ENCODE results near the gene ARMC5. TPM values are rescaled to one million over a fixed set of nuclear protein-coding genes. Genes with fewer than 3 reads are reported as not detected.

The ARMC5 gene
- total and polyA plus RNA-seq, 9 of the 15 experiments (the other 6 are each of a cell fraction or from before 2014, with no cell fraction given), result 0.11 to 13.5 (median 2.1) TPM

DNA sequence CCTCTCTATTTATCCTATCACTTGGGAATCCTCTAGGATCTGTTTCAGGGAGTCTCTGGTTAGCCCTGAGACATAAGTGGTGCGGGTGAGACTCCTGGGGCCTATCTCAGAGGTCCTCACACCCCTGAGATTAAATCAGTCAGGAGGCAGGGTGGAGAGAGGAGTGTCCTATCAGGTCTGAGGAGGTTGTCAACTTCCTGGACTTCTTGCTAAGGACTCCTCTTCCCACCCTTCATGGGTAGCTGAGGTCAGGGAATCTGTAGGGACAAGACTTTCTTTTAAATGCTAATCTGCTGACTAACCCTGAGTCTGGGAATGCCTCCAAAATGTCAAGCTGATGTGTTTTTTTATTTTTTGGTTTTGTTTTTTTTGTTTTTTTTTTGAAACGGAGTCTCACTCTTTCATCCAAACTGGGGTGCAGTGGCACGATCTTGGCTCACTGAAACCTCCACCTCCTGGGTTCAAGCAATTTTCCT, 6.6 kb upstream of the ARMC5 start (continued):
- TF ChIP-seq JUND (IDR thresholded peaks at IDR 0.05; ENCODE audit: borderline replicate concordance, low read depth, low read length) (peak; percentile 46; the same call in 1 of the 2 replicates), JUND (tag; IDR thresholded peaks at IDR 0.05; ENCODE audit: borderline replicate concordance, low read depth, low read length) (no peak), ARID1B (IDR thresholded peaks at IDR 0.05) (peak; percentile 28; the same call in 1 of the 2 replicates), ILK (tag; IDR thresholded peaks at IDR 0.05; ENCODE audit: borderline replicate concordance, low read depth) (no peak), C11orf30 (IDR thresholded peaks at IDR 0.05; ENCODE audit: low read depth) (peak; percentile 44; the same call in 1 of the 2 replicates), KLF16 (IDR thresholded peaks at IDR 0.05) (no peak), POLR2AphosphoS2 (IDR thresholded peaks at IDR 0.05; ENCODE audit: low read length) (0 out of 2 replicates have a peak, but pooled peaks have one; percentile 5), MAFF (IDR thresholded peaks at IDR 0.05; ENCODE audit: low read length) (peak; percentile 21; the same call in 1 of the 2 replicates), RBM39 (optimal IDR thresholded peaks at IDR 0.05; ENCODE audit: low read depth, low read length) (no peak), NBN (IDR thresholded peaks at IDR 0.05; ENCODE audit: low read depth) (0 out of 2 replicates have a peak, but pooled peaks have one; percentile 49), ZKSCAN1 (IDR thresholded peaks at IDR 0.05; ENCODE audit: low read depth, low read length) (no peak), ZFX (CRISPR knock-in tag; IDR thresholded peaks at IDR 0.05) (no peak), CCNT2 (IDR thresholded peaks at IDR 0.05; ENCODE audit: borderline replicate concordance, extremely low read depth, insufficient read length, low read depth, low read length) (no peak), KLF13 (tag; IDR thresholded peaks at IDR 0.05; ENCODE audit: borderline replicate concordance, low read depth) (no peak), SMARCA5 (IDR thresholded peaks at IDR 0.05) (no peak), HOXB6 (CRISPR knock-in tag; IDR thresholded peaks at IDR 0.05; ENCODE audit: borderline replicate concordance) (no peak), RCOR1 (IDR thresholded peaks at IDR 0.05; ENCODE audit: borderline replicate concordance in 1 of 2, low read depth in 2 of 2, low read length in 2 of 2) (peak in 1 of 2 experiments; percentile 65; a peak in 1 of 4 replicates), EHMT2 (IDR thresholded peaks at IDR 0.05) (no peak)
- TF ChIP-seq, protein P1, sequence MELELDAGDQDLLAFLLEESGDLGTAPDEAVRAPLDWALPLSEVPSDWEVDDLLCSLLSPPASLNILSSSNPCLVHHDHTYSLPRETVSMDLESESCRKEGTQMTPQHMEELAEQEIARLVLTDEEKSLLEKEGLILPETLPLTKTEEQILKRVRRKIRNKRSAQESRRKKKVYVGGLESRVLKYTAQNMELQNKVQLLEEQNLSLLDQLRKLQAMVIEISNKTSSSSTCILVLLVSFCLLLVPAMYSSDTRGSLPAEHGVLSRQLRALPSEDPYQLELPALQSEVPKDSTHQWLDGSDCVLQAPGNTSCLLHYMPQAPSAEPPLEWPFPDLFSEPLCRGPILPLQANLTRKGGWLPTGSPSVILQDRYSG (tag; conservative IDR thresholded peaks at IDR 0.05; ENCODE audit: low read depth), result no peak; the same call in 1 of the 2 replicates
- TF ChIP-seq, protein P2, sequence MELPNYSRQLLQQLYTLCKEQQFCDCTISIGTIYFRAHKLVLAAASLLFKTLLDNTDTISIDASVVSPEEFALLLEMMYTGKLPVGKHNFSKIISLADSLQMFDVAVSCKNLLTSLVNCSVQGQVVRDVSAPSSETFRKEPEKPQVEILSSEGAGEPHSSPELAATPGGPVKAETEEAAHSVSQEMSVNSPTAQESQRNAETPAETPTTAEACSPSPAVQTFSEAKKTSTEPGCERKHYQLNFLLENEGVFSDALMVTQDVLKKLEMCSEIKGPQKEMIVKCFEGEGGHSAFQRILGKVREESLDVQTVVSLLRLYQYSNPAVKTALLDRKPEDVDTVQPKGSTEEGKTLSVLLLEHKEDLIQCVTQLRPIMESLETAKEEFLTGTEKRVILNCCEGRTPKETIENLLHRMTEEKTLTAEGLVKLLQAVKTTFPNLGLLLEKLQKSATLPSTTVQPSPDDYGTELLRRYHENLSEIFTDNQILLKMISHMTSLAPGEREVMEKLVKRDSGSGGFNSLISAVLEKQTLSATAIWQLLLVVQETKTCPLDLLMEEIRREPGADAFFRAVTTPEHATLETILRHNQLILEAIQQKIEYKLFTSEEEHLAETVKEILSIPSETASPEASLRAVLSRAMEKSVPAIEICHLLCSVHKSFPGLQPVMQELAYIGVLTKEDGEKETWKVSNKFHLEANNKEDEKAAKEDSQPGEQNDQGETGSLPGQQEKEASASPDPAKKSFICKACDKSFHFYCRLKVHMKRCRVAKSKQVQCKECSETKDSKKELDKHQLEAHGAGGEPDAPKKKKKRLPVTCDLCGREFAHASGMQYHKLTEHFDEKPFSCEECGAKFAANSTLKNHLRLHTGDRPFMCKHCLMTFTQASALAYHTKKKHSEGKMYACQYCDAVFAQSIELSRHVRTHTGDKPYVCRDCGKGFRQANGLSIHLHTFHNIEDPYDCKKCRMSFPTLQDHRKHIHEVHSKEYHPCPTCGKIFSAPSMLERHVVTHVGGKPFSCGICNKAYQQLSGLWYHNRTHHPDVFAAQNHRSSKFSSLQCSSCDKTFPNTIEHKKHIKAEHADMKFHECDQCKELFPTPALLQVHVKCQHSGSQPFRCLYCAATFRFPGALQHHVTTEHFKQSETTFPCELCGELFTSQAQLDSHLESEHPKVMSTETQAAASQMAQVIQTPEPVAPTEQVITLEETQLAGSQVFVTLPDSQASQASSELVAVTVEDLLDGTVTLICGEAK (IDR thresholded peaks at IDR 0.05), result 0 out of 2 replicates have a peak, but pooled peaks have one; percentile 29
- TF ChIP-seq, protein P2 (CRISPR knock-in tag; IDR thresholded peaks at IDR 0.05), result no peak
